Mesothelial cell of epicardium (in vitro differentiated cells): ENCODE results near the gene PALLD. TPM values are rescaled to one million over a fixed set of nuclear protein-coding genes. Genes with fewer than 3 reads are reported as not detected.
A peak's percentile ranks its signal among the peaks of the same experiment; 100 is the strongest.

ENCODE experiments used
- DNase-seq, 2 experiments: peaks; one replicate each; pipeline ENCODE4 v3.0.0; 2021; ENCODE audit warnings: low spot score in 2 of 2; ENCODE audit not compliant: unreplicated experiment in 2 of 2
- H3K27ac Mint-ChIP-seq: 2 replicates; pipeline ENCODE4 v1.8.0; 2021; ENCODE audit warnings: mixed read lengths
- H3K27me3 Mint-ChIP-seq: 2 replicates; pipeline ENCODE4 v1.8.0; 2021; ENCODE audit warnings: low read depth, mixed read lengths
- H3K36me3 Mint-ChIP-seq: 2 replicates; pipeline ENCODE4 v1.8.0; 2021; ENCODE audit warnings: mixed read lengths
- H3K4me1 Mint-ChIP-seq: 2 replicates; pipeline ENCODE4 v1.8.0; 2021; ENCODE audit warnings: mixed read lengths
- H3K4me3 Mint-ChIP-seq: 2 replicates; pipeline ENCODE4 v1.8.0; 2021; ENCODE audit warnings: mild to moderate bottlenecking, moderate library complexity, mixed read lengths
- H3K9me3 Mint-ChIP-seq: 2 replicates; pipeline ENCODE4 v1.8.0; 2021; ENCODE audit warnings: mixed read lengths
- total RNA-seq: library from RNA; stranded (reverse); gene quantifications from 3 replicates; pipeline ENCODE4 v1.2.1, GENCODE V29; 2021
- TF ChIP-seq, protein P1 (sequence below): fragments of 200-600 bp; sonication (generic); IDR thresholded peaks from one replicate; pipeline ENCODE4 v1.5.0; 2021; ENCODE audit warnings: antibody characterized with exemption; ENCODE audit not compliant: unreplicated experiment

PALLD gene
- total RNA-seq, 1 donor from 2014 or later, result 158 TPM

DNA sequence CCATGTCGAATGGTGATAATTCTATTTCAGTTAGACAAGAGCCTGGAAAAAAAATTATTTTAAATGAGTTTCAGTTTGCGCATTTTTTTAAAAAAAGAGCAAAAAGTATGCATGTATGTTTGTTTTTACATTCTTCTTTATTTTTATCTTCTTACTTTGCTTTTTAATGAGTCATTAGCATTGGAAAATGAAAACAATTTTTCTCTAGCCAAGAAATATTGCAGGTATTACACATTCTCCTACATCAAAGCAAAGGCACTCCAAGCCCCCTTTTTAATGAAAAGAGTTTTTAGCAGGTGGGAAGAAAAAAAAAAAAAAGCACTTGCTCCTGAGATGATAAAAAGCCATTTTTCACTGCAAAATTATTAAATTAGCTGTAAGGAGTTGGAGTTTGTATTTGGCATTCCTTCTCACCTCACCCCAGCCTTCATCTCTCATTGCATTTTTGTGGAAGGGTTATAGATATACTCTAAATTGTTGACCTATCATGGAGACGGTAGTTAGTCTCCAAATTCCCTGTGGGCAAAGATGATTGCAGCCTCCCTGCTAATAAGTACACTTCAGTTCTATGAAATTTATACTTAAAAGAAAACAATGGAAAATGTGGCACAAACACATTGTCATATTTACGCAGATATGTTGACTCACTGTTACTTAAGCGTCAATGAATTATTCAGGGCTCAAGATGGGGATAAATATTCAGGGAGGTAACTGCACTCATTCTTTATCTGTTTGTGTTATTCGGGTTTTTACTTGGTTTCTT is 43.8 kb downstream of the PALLD start:
- DNase-seq, result no peak
- H3K9me3 Mint-ChIP-seq, result no peaks in the 10 kb centered on the region
- peak overlapping the region; percentile 92 for H3K27ac Mint-ChIP-seq
- H3K4me1 Mint-ChIP-seq, result peaks cover 48% of the 10 kb centered on the region
- no peaks in the 10 kb centered on the region for H3K36me3 Mint-ChIP-seq
- TF ChIP-seq, protein P1, sequence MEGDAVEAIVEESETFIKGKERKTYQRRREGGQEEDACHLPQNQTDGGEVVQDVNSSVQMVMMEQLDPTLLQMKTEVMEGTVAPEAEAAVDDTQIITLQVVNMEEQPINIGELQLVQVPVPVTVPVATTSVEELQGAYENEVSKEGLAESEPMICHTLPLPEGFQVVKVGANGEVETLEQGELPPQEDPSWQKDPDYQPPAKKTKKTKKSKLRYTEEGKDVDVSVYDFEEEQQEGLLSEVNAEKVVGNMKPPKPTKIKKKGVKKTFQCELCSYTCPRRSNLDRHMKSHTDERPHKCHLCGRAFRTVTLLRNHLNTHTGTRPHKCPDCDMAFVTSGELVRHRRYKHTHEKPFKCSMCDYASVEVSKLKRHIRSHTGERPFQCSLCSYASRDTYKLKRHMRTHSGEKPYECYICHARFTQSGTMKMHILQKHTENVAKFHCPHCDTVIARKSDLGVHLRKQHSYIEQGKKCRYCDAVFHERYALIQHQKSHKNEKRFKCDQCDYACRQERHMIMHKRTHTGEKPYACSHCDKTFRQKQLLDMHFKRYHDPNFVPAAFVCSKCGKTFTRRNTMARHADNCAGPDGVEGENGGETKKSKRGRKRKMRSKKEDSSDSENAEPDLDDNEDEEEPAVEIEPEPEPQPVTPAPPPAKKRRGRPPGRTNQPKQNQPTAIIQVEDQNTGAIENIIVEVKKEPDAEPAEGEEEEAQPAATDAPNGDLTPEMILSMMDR, result no peak
- no peaks in the 10 kb centered on the region for H3K27me3 Mint-ChIP-seq
- peak overlapping the region; percentile 27 for H3K4me3 Mint-ChIP-seq

GRCh38 chr4:168541266-168541953 is 44.6 kb downstream of the PALLD start:
- Mint-ChIP-seq H3K4me1 (peaks cover 48% of the 10 kb centered on the region), H3K9me3 (no peaks in the 10 kb centered on the region), H3K36me3 (no peaks in the 10 kb centered on the region), H3K4me3 (no peak overlapping the region), H3K27me3 (no peaks in the 10 kb centered on the region), H3K27ac (peak overlapping the region; percentile 92)
- TF ChIP-seq, protein P1, result no peak
- DNase-seq, result no peak

- no peaks in the 10 kb centered on the region for H3K27me3 Mint-ChIP-seq
- no peak overlapping the region for H3K4me3 Mint-ChIP-seq
- no peaks in the 10 kb centered on the region for H3K9me3 Mint-ChIP-seq
- TF ChIP-seq, protein P1, result no peak
- peak overlapping the region; percentile 87 for H3K27ac Mint-ChIP-seq
- H3K4me1 Mint-ChIP-seq, result peaks cover 57% of the 10 kb centered on the region
- H3K36me3 Mint-ChIP-seq, result no peaks in the 10 kb centered on the region
- no peak for DNase-seq
Observed at GRCh38 chr4:168549143-168549542, 52.3 kb downstream of the PALLD start.

DNA sequence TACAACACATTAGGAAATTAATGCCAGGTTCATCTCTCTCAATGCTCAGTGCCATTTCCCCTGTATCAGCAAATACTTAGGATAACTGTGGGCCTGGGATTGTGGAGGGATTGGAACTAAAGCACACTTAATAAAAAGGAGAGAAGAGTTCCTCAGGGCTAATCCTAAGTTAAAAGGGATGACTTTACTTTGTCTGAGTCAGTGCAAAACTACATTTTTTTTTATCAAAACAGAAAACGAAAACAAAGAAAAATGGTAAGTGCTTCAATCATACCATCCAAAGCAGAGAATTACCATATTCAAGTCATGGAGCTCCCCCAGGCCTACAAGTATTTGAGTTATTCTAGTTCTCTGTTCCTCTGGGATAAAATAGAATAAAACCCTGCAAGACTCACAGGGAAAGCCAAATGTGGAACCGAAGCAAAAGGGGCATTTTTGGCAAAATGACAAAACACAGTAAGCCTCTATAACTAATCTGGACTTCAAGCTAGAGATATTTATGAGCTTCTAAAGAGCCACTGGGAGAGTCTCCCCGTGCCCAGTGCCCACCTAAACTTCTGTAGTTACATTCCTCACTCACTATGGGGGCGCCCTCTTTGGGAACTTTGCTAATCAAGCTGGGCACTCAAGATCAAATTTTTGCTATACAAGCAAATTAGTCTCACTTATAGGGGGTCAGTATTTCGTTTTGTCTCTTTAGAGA is 53.4 kb downstream of the PALLD start:
- TF ChIP-seq, protein P1, result no peak
- Mint-ChIP-seq H3K27me3 (no peaks in the 10 kb centered on the region), H3K4me1 (peaks cover 52% of the 10 kb centered on the region), H3K9me3 (no peaks in the 10 kb centered on the region), H3K4me3 (no peak overlapping the region), H3K27ac (peak overlapping the region; percentile 87), H3K36me3 (no peaks in the 10 kb centered on the region)
- no peak for DNase-seq

DNA sequence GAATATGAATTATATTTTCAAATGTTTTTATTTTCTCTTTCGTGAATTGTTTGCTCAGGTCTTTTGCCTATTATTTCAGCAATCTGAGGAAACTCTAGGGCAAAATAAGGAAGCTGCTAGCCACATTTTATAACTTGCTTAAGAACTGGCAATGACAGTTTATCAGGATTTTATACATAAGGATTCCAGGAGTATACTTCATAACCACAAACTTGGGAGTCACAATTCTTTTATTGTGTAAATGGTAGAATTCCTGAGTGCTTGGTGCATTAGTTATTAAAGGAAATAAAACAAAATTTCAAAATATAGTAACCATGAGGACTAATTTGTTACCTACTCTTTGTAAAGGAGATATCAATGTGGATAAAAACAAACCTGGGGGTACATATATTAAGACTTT is 54.4 kb downstream of the PALLD start:
- TF ChIP-seq, protein P1, result no peak
- Mint-ChIP-seq H3K4me1 (peaks cover 43% of the 10 kb centered on the region), H3K27me3 (no peaks in the 10 kb centered on the region), H3K9me3 (no peaks in the 10 kb centered on the region), H3K27ac (no peak overlapping the region), H3K36me3 (no peaks in the 10 kb centered on the region), H3K4me3 (no peak overlapping the region)
- DNase-seq, result no peak
